GM21447 (cell line): ENCODE measurements around the gene RGS13.

Experiments
- ATAC-seq: cut with Tn5 transposase; IDR thresholded peaks from one replicate; pipeline ENCODE4 v1.9.1; 2021; ENCODE audit not compliant: unreplicated experiment

The RGS13 gene

GRCh38 chr1:192635939-192636338, at the start of gene RGS13:
Gene RGS13, plus strand, starts transcription at chr1:192636147. Its CDS starts 8,188 bp downstream, at chr1:192644335.
- no peak for ATAC-seq

- no peak for ATAC-seq
These were observed 48.3 kb upstream of the RGS13 start for GRCh38 chr1:192587386-192588266.

- no peak for ATAC-seq
These were observed 47.4 kb upstream of the RGS13 start for GRCh38 chr1:192588546-192588945.

GRCh38 chr1:192589813-192590212, 46.1 kb upstream of the RGS13 start:
- ATAC-seq: no peak

GRCh38 chr1:192592517-192592916, 43.4 kb upstream of the RGS13 start:
- no peak for ATAC-seq

- ATAC-seq: no peak
These were observed 42.8 kb upstream of the RGS13 start for GRCh38 chr1:192592981-192593708.

- no peak for ATAC-seq
These were observed 40.6 kb upstream of the RGS13 start for GRCh38 chr1:192595299-192595698.

GRCh38 chr1:192598589-192598988, 37.4 kb upstream of the RGS13 start:
- ATAC-seq: no peak

GRCh38 chr1:192600275-192600674, 35.7 kb upstream of the RGS13 start:
- ATAC-seq: no peak

- ATAC-seq: peak; percentile 53
These were observed 34.8 kb upstream of the RGS13 start for GRCh38 chr1:192601143-192601542.

- no peak for ATAC-seq
These were observed 34.4 kb upstream of the RGS13 start for GRCh38 chr1:192601567-192601966.

GRCh38 chr1:192602757-192603156, 33.2 kb upstream of the RGS13 start:
- no peak for ATAC-seq

- no peak for ATAC-seq
These were observed 32.6 kb upstream of the RGS13 start for GRCh38 chr1:192603218-192603787.

GRCh38 chr1:192604979-192605620, 30.8 kb upstream of the RGS13 start:
- ATAC-seq: no peak

- no peak for ATAC-seq
These were observed 27.3 kb upstream of the RGS13 start for GRCh38 chr1:192608671-192609070.

GRCh38 chr1:192609110-192610079, 26.6 kb upstream of the RGS13 start:
- peak; percentile 96 for ATAC-seq

- no peak for ATAC-seq
These were observed 25.6 kb upstream of the RGS13 start for GRCh38 chr1:192610112-192610889.

- peak; percentile 61 for ATAC-seq
These were observed 20.9 kb upstream of the RGS13 start for GRCh38 chr1:192615055-192615454.

GRCh38 chr1:192620071-192620635, 15.8 kb upstream of the RGS13 start:
- ATAC-seq: no peak
